ENCODE results near the gene GSG1L.

The GSG1L gene

DNA sequence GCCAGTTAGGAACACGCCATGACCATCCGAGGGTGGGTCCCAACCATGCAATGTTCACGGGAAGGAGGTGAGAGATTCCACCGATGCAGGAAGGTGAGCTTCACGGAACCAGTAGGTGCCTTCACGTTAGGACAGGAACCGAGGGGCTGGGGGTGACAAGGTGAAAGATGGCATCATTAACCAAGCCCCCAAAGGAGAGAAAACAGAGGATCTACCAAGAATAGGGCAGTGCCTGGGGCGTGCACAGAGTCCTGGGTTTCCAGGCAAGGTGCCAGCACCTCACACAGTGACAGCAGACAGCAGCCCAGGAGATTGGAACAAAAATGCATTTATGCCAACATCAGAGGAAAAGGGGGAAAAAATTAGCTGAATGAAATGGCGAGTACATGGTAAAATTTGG lies 137.9 kb downstream of the GSG1L start:
- no peak for DNase-seq (ENCODE audit: extremely low read depth, insufficient read length)
- TF ChIP-seq, protein P1, sequence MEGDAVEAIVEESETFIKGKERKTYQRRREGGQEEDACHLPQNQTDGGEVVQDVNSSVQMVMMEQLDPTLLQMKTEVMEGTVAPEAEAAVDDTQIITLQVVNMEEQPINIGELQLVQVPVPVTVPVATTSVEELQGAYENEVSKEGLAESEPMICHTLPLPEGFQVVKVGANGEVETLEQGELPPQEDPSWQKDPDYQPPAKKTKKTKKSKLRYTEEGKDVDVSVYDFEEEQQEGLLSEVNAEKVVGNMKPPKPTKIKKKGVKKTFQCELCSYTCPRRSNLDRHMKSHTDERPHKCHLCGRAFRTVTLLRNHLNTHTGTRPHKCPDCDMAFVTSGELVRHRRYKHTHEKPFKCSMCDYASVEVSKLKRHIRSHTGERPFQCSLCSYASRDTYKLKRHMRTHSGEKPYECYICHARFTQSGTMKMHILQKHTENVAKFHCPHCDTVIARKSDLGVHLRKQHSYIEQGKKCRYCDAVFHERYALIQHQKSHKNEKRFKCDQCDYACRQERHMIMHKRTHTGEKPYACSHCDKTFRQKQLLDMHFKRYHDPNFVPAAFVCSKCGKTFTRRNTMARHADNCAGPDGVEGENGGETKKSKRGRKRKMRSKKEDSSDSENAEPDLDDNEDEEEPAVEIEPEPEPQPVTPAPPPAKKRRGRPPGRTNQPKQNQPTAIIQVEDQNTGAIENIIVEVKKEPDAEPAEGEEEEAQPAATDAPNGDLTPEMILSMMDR (IDR thresholded peaks at IDR 0.05; ENCODE audit: insufficient read depth, low read length, poor library complexity, severe bottlenecking), result no peak
- no peaks in the 10 kb centered on the region for H3K36me3 ChIP-seq (ENCODE audit: control insufficient read depth, insufficient read depth, low read length)
- no peak overlapping the region for H3K4me3 ChIP-seq (replicated peaks; ENCODE audit: low read depth, low read length)
- no peaks in the 10 kb centered on the region; the same call in 1 of the 2 replicates for H3K27me3 ChIP-seq (replicated peaks; ENCODE audit: control insufficient read depth, insufficient read depth, low read length)

DNA sequence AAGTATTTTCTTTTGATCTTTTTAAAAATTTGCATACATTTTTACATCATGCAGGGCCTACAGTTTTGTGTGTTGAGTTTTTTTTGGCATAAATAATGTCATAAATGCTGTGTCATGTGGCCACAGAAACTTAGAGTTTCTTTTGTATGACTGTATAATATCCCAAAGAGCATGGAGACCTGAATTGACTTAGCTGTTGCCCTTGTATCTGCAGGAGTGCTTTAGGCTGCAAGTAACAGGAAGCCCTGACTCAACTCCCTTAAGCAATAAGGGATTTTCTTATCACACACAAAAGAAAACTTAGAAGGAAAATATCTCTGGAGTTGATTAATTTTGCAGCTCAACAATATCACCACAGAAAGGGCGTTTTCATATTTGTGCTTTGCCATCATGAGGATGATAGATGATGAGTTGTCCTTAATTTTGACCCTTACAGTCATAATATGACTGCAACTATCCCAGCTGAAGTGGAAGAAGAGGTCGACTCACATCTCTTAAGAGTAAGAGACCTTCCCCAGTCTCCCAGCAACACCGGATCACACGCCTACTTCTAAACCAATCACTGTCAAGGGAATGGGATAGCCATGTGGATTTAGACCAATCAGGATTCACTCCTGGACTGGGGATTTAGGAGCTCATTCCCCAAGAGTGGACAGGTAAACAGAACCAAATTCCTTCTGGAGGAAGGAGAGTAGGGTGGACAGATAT lies 138.9 kb downstream of the GSG1L start:
- TF ChIP-seq, protein P1 (IDR thresholded peaks at IDR 0.05; ENCODE audit: insufficient read depth, low read length, poor library complexity, severe bottlenecking), result no peak
- Histone ChIP-seq H3K36me3 (ENCODE audit: control insufficient read depth, insufficient read depth, low read length) (no peaks in the 10 kb centered on the region), H3K27me3 (replicated peaks; ENCODE audit: control insufficient read depth, insufficient read depth, low read length) (no peaks in the 10 kb centered on the region; the same call in 1 of the 2 replicates), H3K4me3 (replicated peaks; ENCODE audit: low read depth, low read length) (no peak overlapping the region)
- no peak for DNase-seq (ENCODE audit: extremely low read depth, insufficient read length)

DNA sequence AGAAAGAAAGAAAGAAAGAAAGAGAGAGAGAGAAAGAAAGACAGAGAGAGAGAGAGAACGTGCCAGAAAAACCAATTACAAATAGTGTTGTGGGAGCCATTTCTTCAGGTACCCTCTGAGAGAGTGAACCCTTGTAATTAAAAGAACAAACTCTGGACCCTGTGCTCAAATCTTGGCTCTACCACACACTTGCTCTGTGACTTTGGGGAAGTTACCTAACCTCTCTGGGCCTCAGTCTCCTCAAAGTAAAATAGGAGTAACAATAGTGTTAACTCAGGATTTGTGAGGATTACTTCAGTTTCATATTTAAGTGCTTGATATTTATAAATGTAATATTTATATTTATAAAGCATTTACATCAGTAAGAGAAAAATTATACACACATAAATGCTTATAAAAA lies 139.8 kb downstream of the GSG1L start:
- TF ChIP-seq, protein P1 (IDR thresholded peaks at IDR 0.05; ENCODE audit: insufficient read depth, low read length, poor library complexity, severe bottlenecking), result no peak
- Histone ChIP-seq H3K4me3 (replicated peaks; ENCODE audit: low read depth, low read length) (no peak overlapping the region), H3K27me3 (replicated peaks; ENCODE audit: control insufficient read depth, insufficient read depth, low read length) (no peaks in the 10 kb centered on the region; the same call in none of the 2 replicates), H3K36me3 (ENCODE audit: control insufficient read depth, insufficient read depth, low read length) (no peaks in the 10 kb centered on the region)
- no peak for DNase-seq (ENCODE audit: extremely low read depth, insufficient read length)

- Histone ChIP-seq H3K36me3 (ENCODE audit: control insufficient read depth, insufficient read depth, low read length) (no peaks in the 10 kb centered on the region), H3K27me3 (replicated peaks; ENCODE audit: control insufficient read depth, insufficient read depth, low read length) (no peaks in the 10 kb centered on the region; the same call in none of the 2 replicates), H3K4me3 (replicated peaks; ENCODE audit: low read depth, low read length) (no peak overlapping the region)
- TF ChIP-seq, protein P1 (IDR thresholded peaks at IDR 0.05; ENCODE audit: insufficient read depth, low read length, poor library complexity, severe bottlenecking), result no peak
- no peak for DNase-seq (ENCODE audit: extremely low read depth, insufficient read length)
These were observed 141.1 kb downstream of the GSG1L start for GRCh38 chr16:27922433-27922832.

DNA sequence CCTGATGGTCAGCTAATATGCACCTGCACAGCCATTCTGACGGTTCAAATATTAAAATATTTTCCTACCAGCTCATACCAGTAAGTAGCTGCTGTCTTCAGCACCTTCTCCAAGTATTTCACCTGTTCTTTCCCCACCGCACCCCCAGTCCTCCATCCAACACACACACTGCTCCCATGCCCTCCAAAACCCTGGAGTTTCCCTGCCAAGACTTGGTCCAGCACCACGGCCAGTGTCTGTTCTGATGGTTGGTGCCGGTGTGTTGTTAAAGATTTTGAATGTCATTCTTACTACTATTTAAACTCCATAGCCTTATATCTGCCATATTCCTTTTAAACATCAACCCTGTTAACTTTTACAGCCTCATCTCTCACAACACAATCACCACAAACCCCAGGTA lies 142.4 kb downstream of the GSG1L start:
- TF ChIP-seq, protein P1 (IDR thresholded peaks at IDR 0.05; ENCODE audit: insufficient read depth, low read length, poor library complexity, severe bottlenecking), result no peak
- Histone ChIP-seq H3K4me3 (replicated peaks; ENCODE audit: low read depth, low read length) (no peak overlapping the region), H3K27me3 (replicated peaks; ENCODE audit: control insufficient read depth, insufficient read depth, low read length) (no peaks in the 10 kb centered on the region; the same call in none of the 2 replicates), H3K36me3 (ENCODE audit: control insufficient read depth, insufficient read depth, low read length) (no peaks in the 10 kb centered on the region)
- no peak for DNase-seq (ENCODE audit: extremely low read depth, insufficient read length)
